Neural cell (in vitro differentiated cells): ENCODE measurements around the gene ATG3. TPM values are rescaled to one million over a fixed set of nuclear protein-coding genes. Genes with fewer than 3 reads are reported as not detected.

Experiments
- H2AFZ ChIP-seq: fragments of 200-600, 300-800 bp; sonication (generic), shearing (Covaris generic); 2 replicates; pipeline ENCODE4 v1.6.0; 2014; ENCODE audit warnings: low read depth, mild to moderate bottlenecking, antibody characterized with exemption, low read length, moderate library complexity
- H3F3A ChIP-seq: fragments of 200-600 bp; shearing (Covaris generic); 2 replicates; pipeline ENCODE4 v1.6.1; 2016; ENCODE audit warnings: mild to moderate bottlenecking, moderate library complexity, mixed read lengths, antibody characterized with exemption, low read length; ENCODE audit not compliant: insufficient read depth, poor library complexity, severe bottlenecking
- H3K27ac ChIP-seq: fragments of 200-600, 300-800 bp; sonication (generic), shearing (Covaris generic); 2 replicates; pipeline ENCODE4 v1.5.1; 2014; ENCODE audit warnings: mild to moderate bottlenecking, low read length, moderate library complexity
- H3K27me3 ChIP-seq: fragments of 300-800, 200-600 bp; sonication (generic), shearing (Covaris generic); 2 replicates; pipeline ENCODE4 v1.6.0; 2014; ENCODE audit warnings: mild to moderate bottlenecking, low read depth, low read length, moderate library complexity; ENCODE audit not compliant: insufficient read depth
- H3K36me3 ChIP-seq: fragments of 300-800, 200-600 bp; sonication (generic), shearing (Covaris generic); 2 replicates; pipeline ENCODE4 v1.5.1; 2014; ENCODE audit warnings: mild to moderate bottlenecking, antibody characterized with exemption, low read length, moderate library complexity; ENCODE audit not compliant: insufficient read depth
- H3K4me2 ChIP-seq: fragments of 300-800, 200-600 bp; sonication (generic), shearing (Covaris generic); 2 replicates; pipeline ENCODE4 v1.6.0; 2014; ENCODE audit warnings: mild to moderate bottlenecking, low read length
- H3K4me3 ChIP-seq: fragments of 300-800, 200-600 bp; sonication (generic), shearing (Covaris generic); 2 replicates; pipeline ENCODE4 v1.5.1; 2014; ENCODE audit warnings: mild to moderate bottlenecking, low read length, moderate library complexity
- H3K79me2 ChIP-seq: fragments of 200-600 bp; shearing (Covaris generic); replicated peaks from 2 replicates; pipeline ENCODE4 v1.6.0; 2014; ENCODE audit warnings: mild to moderate bottlenecking, low read length, moderate library complexity; ENCODE audit not compliant: insufficient read depth
- H3K9ac ChIP-seq: fragments of 300-800, 200-600 bp; sonication (generic), shearing (Covaris generic); 2 replicates; pipeline ENCODE4 v1.6.1; 2016; ENCODE audit warnings: mild to moderate bottlenecking, low read length, mixed read lengths
- H3K9me2 ChIP-seq: fragments of 200-600 bp; shearing (Covaris generic); 2 replicates; pipeline ENCODE4 v1.6.1; 2016; ENCODE audit warnings: mild to moderate bottlenecking, low read length, mixed read lengths; ENCODE audit not compliant: insufficient read depth
- H3K9me3 ChIP-seq: fragments of 200-600, 300-800 bp; sonication (generic), shearing (Covaris generic); 2 replicates; pipeline ENCODE4 v1.6.1; 2016; ENCODE audit warnings: mild to moderate bottlenecking, mixed run types, low read length, moderate library complexity, mixed read lengths
- H4K20me1 ChIP-seq: fragments of 200-600 bp; shearing (Covaris generic); 2 replicates; pipeline ENCODE4 v1.6.1; 2016; ENCODE audit warnings: mild to moderate bottlenecking, mixed run types; ENCODE audit not compliant: insufficient read depth
- CTCF ChIP-seq: fragments of 450-650 bp; IDR thresholded peaks from 2 replicates; pipeline ENCODE4 v1.5.1; 2014; ENCODE audit warnings: antibody characterized with exemption, mild to moderate bottlenecking, moderate library complexity; ENCODE audit not compliant: poor library complexity, severe bottlenecking
- EP300 ChIP-seq: fragments of 450-650 bp; conservative IDR thresholded peaks from 2 replicates; pipeline ENCODE4 v1.6.1; 2014; ENCODE audit warnings: antibody characterized with exemption, mild to moderate bottlenecking, moderate library complexity; ENCODE audit not compliant: poor library complexity, severe bottlenecking
- EZH2 ChIP-seq: fragments of 200-600, 300-800 bp; shearing (Covaris generic), sonication (generic); IDR thresholded peaks from 2 replicates; pipeline ENCODE4 v1.6.1; 2014; ENCODE audit warnings: antibody characterized with exemption, low read length, borderline replicate concordance, mild to moderate bottlenecking; ENCODE audit not compliant: insufficient read depth, poor library complexity, severe bottlenecking
- MXI1 ChIP-seq: fragments of 450-650 bp; conservative IDR thresholded peaks from 2 replicates; pipeline ENCODE4 v1.6.1; 2014; ENCODE audit warnings: antibody characterized with exemption, mild to moderate bottlenecking; ENCODE audit not compliant: poor library complexity, severe bottlenecking
- POLR2AphosphoS5 ChIP-seq: IDR thresholded peaks from 2 replicates; pipeline ENCODE4 v1.6.1; 2012
- RAD21 ChIP-seq: fragments of 450-650 bp; conservative IDR thresholded peaks from 2 replicates; pipeline ENCODE4 v1.6.1; 2014; ENCODE audit warnings: antibody characterized with exemption, mild to moderate bottlenecking, moderate library complexity
- REST ChIP-seq: IDR thresholded peaks from 2 replicates; pipeline ENCODE4 v1.6.1; 2012; ENCODE audit warnings: borderline replicate concordance
- SMC3 ChIP-seq: fragments of 450-650 bp; conservative IDR thresholded peaks from 2 replicates; pipeline ENCODE4 v1.6.1; 2014; ENCODE audit warnings: antibody characterized with exemption, mild to moderate bottlenecking, moderate library complexity; ENCODE audit not compliant: poor library complexity
- TAF1 ChIP-seq: IDR thresholded peaks from 2 replicates; pipeline ENCODE4 v1.6.1; 2012; ENCODE audit warnings: low read depth
- polyA plus RNA-seq: library from polyadenylated mRNA; depleted of rRNA; stranded (reverse); fragments of >200 nt; gene quantifications from 2 replicates; pipeline ENCODE4 v1.2.3, GENCODE V29; 2014

The ATG3 gene
- polyA plus RNA-seq, 1 donor from 2014 or later: 49.3 TPM

- no peak for TF ChIP-seq CTCF
- no peak for TF ChIP-seq POLR2AphosphoS5
- TF ChIP-seq MXI1: no peak
- no peak for TF ChIP-seq EZH2
- TF ChIP-seq TAF1: no peak
- TF ChIP-seq EP300: no peak
- TF ChIP-seq REST: no peak
- no peak for TF ChIP-seq SMC3
- TF ChIP-seq RAD21: no peak
- no peak overlapping the region for H3K4me3 ChIP-seq
- no peak overlapping the region for H3K9ac ChIP-seq
- H3F3A ChIP-seq: no peaks in the 10 kb centered on the region
- no peaks in the 10 kb centered on the region for H3K9me2 ChIP-seq
- no peaks in the 10 kb centered on the region for H4K20me1 ChIP-seq
- H3K9me3 ChIP-seq: no peaks in the 10 kb centered on the region
- no peaks in the 10 kb centered on the region for H3K79me2 ChIP-seq
- H2AFZ ChIP-seq: no peak overlapping the region
- H3K4me2 ChIP-seq: no peak overlapping the region
- H3K36me3 ChIP-seq: no peaks in the 10 kb centered on the region
- H3K27me3 ChIP-seq: no peaks in the 10 kb centered on the region
- no peak overlapping the region for H3K27ac ChIP-seq
Observed at GRCh38 chr3:112500621-112501020, 61.1 kb downstream of the ATG3 start.

GRCh38 chr3:112498914-112499711 lies 62.6 kb downstream of the ATG3 start, which contains the start of gene BTLA:
TSS of gene BTLA (minus strand) at chr3:112499472. CDS start at chr3:112499358, 114 bp downstream.
- H3K4me3 ChIP-seq: no peak within 1 kb of the TSS
- TF ChIP-seq SMC3: no peak
- TF ChIP-seq TAF1: no peak
- TF ChIP-seq EZH2: no peak
- no peak for TF ChIP-seq EP300
- TF ChIP-seq CTCF: no peak
- no peak for TF ChIP-seq POLR2AphosphoS5
- TF ChIP-seq MXI1: no peak
- TF ChIP-seq REST: no peak
- no peak for TF ChIP-seq RAD21
- no peaks in the 10 kb centered on the region for H3F3A ChIP-seq
- H3K27me3 ChIP-seq: no peaks in the 10 kb centered on the region
- H3K4me2 ChIP-seq: no peak within 1 kb of the TSS
- H3K36me3 ChIP-seq: no peaks in the 10 kb centered on the region
- no peaks in the 10 kb centered on the region for H3K79me2 ChIP-seq
- no peak within 1 kb of the TSS for H3K27ac ChIP-seq
- H4K20me1 ChIP-seq: no peaks in the 10 kb centered on the region
- H2AFZ ChIP-seq: no peak within 1 kb of the TSS
- H3K9ac ChIP-seq: no peak within 1 kb of the TSS
- no peaks in the 10 kb centered on the region for H3K9me3 ChIP-seq
- no peaks in the 10 kb centered on the region for H3K9me2 ChIP-seq
